GM12878 (cell line): ENCODE data around the gene PCDHGC5. TPM values are rescaled to one million over a fixed set of nuclear protein-coding genes. Genes with fewer than 3 reads are reported as not detected.
A peak's percentile ranks its signal among the peaks of the same experiment; 100 is the strongest.

Experiments used
- ATAC-seq: fragments of 200-7000 bp; cut with Tn5 transposase; 3 replicates; pipeline ENCODE4 v1.9.1; 2020; ENCODE audit warnings: mild to moderate bottlenecking, moderate library complexity
- BruUV-seq: library from RNA; stranded (reverse); fragments of 400-500 nt; replicated peaks from 2 replicates; lab custom pipeline; 2021; lab: Mats Ljungman, UMichigan
- CTCF ChIA-PET: fragments of 300-600 bp; sonication (Branson Sonifier 250); formaldehyde crosslinking; extraction: SDS; loops from one replicate; lab custom pipeline; 2021; ENCODE audit warnings: inconsistent platforms; lab: Yijun Ruan, JAX
- POLR2A ChIA-PET: fragments of 350-600 bp; formaldehyde crosslinking; extraction: SDS; loops from one replicate; lab custom pipeline; 2021; ENCODE audit warnings: inconsistent platforms; lab: Charles Lee
- RAD21 ChIA-PET: fragments of 300-600 bp; sonication (Branson Sonifier 250); formaldehyde crosslinking; loops from one replicate; lab custom pipeline; 2023; ENCODE audit warnings: antibody characterized with exemption; ENCODE audit not compliant: unreplicated experiment; lab: Charles Lee
- SMC1A ChIA-PET: fragments of 300-600 bp; sonication (Branson Sonifier 250); formaldehyde crosslinking; loops from one replicate; lab custom pipeline; 2023; ENCODE audit not compliant: unreplicated experiment, uncharacterized antibody; lab: Charles Lee
- DNase-seq: peaks from one replicate; pipeline ENCODE4 v3.0.0-alpha.2; 2011; ENCODE audit warnings: low read depth, low spot score
- FAIRE-seq: peaks from 3 replicates; lab custom pipeline; 2011; peaks lifted over from hg19 to GRCh38; lab: Jason Lieb, UNC
- H2AFZ ChIP-seq: 2 replicates; pipeline ENCODE4 v1.6.0; 2011; ENCODE audit warnings: low read depth, low read length, control low read depth; ENCODE audit not compliant: control insufficient read depth
- H3K27ac ChIP-seq: 2 replicates; pipeline ENCODE4 v1.5.1; 2011; ENCODE audit warnings: control low read depth; ENCODE audit not compliant: control insufficient read depth, insufficient read depth
- H3K27me3 ChIP-seq, 2 experiments: replicated peaks in 1 of 2; 2 replicates each; pipeline versions ENCODE4 v1.6.0 to v1.6.1; 2011; ENCODE audit warnings: low read length in 1 of 2; ENCODE audit not compliant: control insufficient read depth in 2 of 2, insufficient read depth in 2 of 2
- H3K36me3 ChIP-seq, 2 experiments: 2 replicates each; pipeline ENCODE4 v1.5.1; 2011; ENCODE audit warnings: low read length in 1 of 2; ENCODE audit not compliant: control insufficient read depth in 2 of 2, insufficient read depth in 2 of 2
- H3K4me1 ChIP-seq: 2 replicates; pipeline ENCODE4 v1.6.1; 2011; ENCODE audit warnings: mild to moderate bottlenecking, low read length, moderate library complexity, mixed read lengths; ENCODE audit not compliant: control insufficient read depth, insufficient read depth
- H3K4me2 ChIP-seq: 2 replicates; pipeline ENCODE4 v1.6.0; 2011; ENCODE audit warnings: control low read depth; ENCODE audit not compliant: control insufficient read depth, insufficient read depth
- H3K4me3 ChIP-seq: fragments of 200-600 bp; sonication (generic); 2 replicates; pipeline ENCODE4 v1.5.1; 2016
- H3K79me2 ChIP-seq: 2 replicates; pipeline ENCODE4 v1.6.0; 2011; ENCODE audit warnings: low read length; ENCODE audit not compliant: control insufficient read depth, insufficient read depth
- H3K9ac ChIP-seq: 2 replicates; pipeline ENCODE4 v1.8.0; 2011; ENCODE audit warnings: low read length, control low read depth, mixed read lengths; ENCODE audit not compliant: control insufficient read depth, insufficient read depth
- H3K9me3 ChIP-seq: replicated peaks from 3 replicates; pipeline ENCODE4 v1.5.1; 2011; ENCODE audit warnings: mild to moderate bottlenecking, low read length; ENCODE audit not compliant: control insufficient read depth, insufficient read depth
- H4K20me1 ChIP-seq: 2 replicates; pipeline ENCODE4 v1.6.0; 2011; ENCODE audit not compliant: control insufficient read depth, insufficient read depth
- BACH1 ChIP-seq: fragments of 450-650 bp; IDR thresholded peaks from 2 replicates; pipeline ENCODE4 v1.6.1; 2017; ENCODE audit warnings: mild to moderate bottlenecking, borderline replicate concordance
- BRCA1 ChIP-seq: IDR thresholded peaks from 2 replicates; pipeline ENCODE4 v1.6.1; 2011; ENCODE audit warnings: low read depth, low read length, improper control_type of control experiment
- CBX5 ChIP-seq: sonication (generic); IDR thresholded peaks from 2 replicates; pipeline ENCODE4 v1.6.1; 2016; ENCODE audit warnings: low read depth, moderate library complexity, mild to moderate bottlenecking, inconsistent platforms
- CHD2 ChIP-seq: IDR thresholded peaks from 2 replicates; pipeline ENCODE4 v1.6.1; 2011; ENCODE audit warnings: low read depth, low read length, improper control_type of control experiment, borderline replicate concordance
- CREB1 ChIP-seq: IDR thresholded peaks from 2 replicates; pipeline ENCODE4 v1.6.1; 2012; ENCODE audit warnings: low read depth, mild to moderate bottlenecking, inconsistent platforms
- EED ChIP-seq: sonication (generic); IDR thresholded peaks from 2 replicates; pipeline ENCODE4 v1.6.1; 2016; ENCODE audit warnings: antibody characterized with exemption, low read depth
- FOS ChIP-seq: IDR thresholded peaks from 3 replicates; pipeline ENCODE4 v1.6.1; 2011; ENCODE audit warnings: borderline replicate concordance; ENCODE audit not compliant: insufficient read length; ENCODE audit errors: extremely low read depth
- IKZF1 ChIP-seq: fragments of 450-650 bp; conservative IDR thresholded peaks from 2 replicates; pipeline ENCODE4 v1.6.1; 2017; ENCODE audit warnings: antibody characterized with exemption, mild to moderate bottlenecking
- NFIC ChIP-seq: IDR thresholded peaks from 2 replicates; pipeline ENCODE4 v1.6.1; 2012; ENCODE audit warnings: low read depth, mild to moderate bottlenecking, inconsistent platforms, low read length, moderate library complexity
- NR2C1 ChIP-seq: fragments of 450-650 bp; IDR thresholded peaks from 2 replicates; pipeline ENCODE4 v1.6.1; 2017; ENCODE audit warnings: antibody characterized with exemption, mild to moderate bottlenecking, moderate library complexity
- SP1 ChIP-seq: IDR thresholded peaks from one replicate; pipeline ENCODE4 v1.6.1; 2011; ENCODE audit warnings: low read depth, low read length
- TCF7 ChIP-seq: IDR thresholded peaks from 2 replicates; pipeline ENCODE4 v1.6.1; 2014; ENCODE audit warnings: antibody characterized with exemption, borderline replicate concordance
- WGBS: methylation state at CpG from one replicate; pipeline ENCODE4 v1.1.6; 2016; ENCODE audit warnings: low lambda C conversion rate; ENCODE audit not compliant: insufficient replicate concordance, insufficient coverage; ENCODE audit errors: missing lambda C conversion rate; 5-methylcytosine and 5-hydroxymethylcytosine counted together
- in situ Hi-C: fragments of 300-500 bp; cut with MboI; formaldehyde crosslinking; loops from 9 replicates; pipeline ENCODE4 v1.14.3; 2018; ENCODE audit warnings: mixed read lengths
- intact Hi-C: fragments of 100-400 bp; cut with micrococcal nuclease; formaldehyde crosslinking; loops from one replicate; pipeline ENCODE4 v1.14.2; 2022; ENCODE audit not compliant: unreplicated experiment
- polyA plus RNA-seq, 11 experiments: library from polyadenylated mRNA; depleted of rRNA in 4 of 11; unstranded in 6 of 11; stranded (reverse) in 5 of 11; fragments of >200 nt; fragmentation: Nextera tagmentation in 4 of 11; fragmentation: Illumina TruSeq in 1 of 11; extraction: Ambion mirVana in 4 of 11; extraction: Trizol in 1 of 11; gene quantifications; 1 replicate in 1 of 11; 2 replicates in 10 of 11; pipeline versions ENCODE4 v1.2.1 to v1.2.3, GENCODE V29; 2011 to 2016; ENCODE audit warnings: inconsistent platforms in 2 of 11, missing spikeins in 2 of 11, low read depth in 1 of 11
- total RNA-seq, 4 experiments: library from RNA; depleted of rRNA in 3 of 4; stranded (reverse); fragments of >200 nt in 3 of 4; fragmentation: Illumina TruSeq in 1 of 4; extraction: Trizol in 1 of 4; gene quantifications; 2 replicates each; pipeline versions ENCODE4 v1.2.1 to v1.2.3, GENCODE V29; 2013 to 2021
- TF ChIP-seq, protein P1 (sequence below): IDR thresholded peaks from 2 replicates; pipeline ENCODE4 v1.6.1; 2012; ENCODE audit warnings: low read depth, low read length, improper control_type of control experiment

The PCDHGC5 gene
- total and polyA plus RNA-seq, 10 of the 15 experiments (the other 5 are each of a cell fraction or from before 2014, with no cell fraction given), result 0.05 to 0.87 (median 0.18) TPM; not detected in 2

- Histone ChIP-seq H3K27me3 (no peaks in the 10 kb centered on the region), H3K9me3 (no peaks in the 10 kb centered on the region), H3K36me3 (peaks cover 0 to 4% of the 10 kb centered on the region in 2 experiments; a peak in 1 of 4 replicates), H3K4me2 (no peak overlapping the region), H4K20me1 (no peaks in the 10 kb centered on the region), H3K79me2 (no peaks in the 10 kb centered on the region; the same call in none of the 2 replicates), H2AFZ (no peak overlapping the region), H3K9ac (no peak overlapping the region), H3K27ac (no peak overlapping the region), H3K4me3 (no peak overlapping the region), H3K4me1 (peaks cover 42% of the 10 kb centered on the region)
- POLR2A ChIA-PET, result no interaction called here
- intact Hi-C loops, result no loop called here
- ATAC-seq (no peak), DNase-seq (no peak), FAIRE-seq (no peak)
- BruUV-seq, result no TSS peak
- SMC1A ChIA-PET, result interaction anchor here (0.9 to 1.4 kb wide), 2 partner anchors 10 to 20 kb away, joined by 4 to 6 read pairs; no protein-coding TSS in a partner anchor
- WGBS, result 60% methylated on average over 4 of the region's 4 CpGs
- TF ChIP-seq CBX5 (no peak), BACH1 (no peak), NFIC (no peak), BRCA1 (no peak)
- RAD21 ChIA-PET, result no interaction called here
- in situ Hi-C loops, result no loop called here
- CTCF ChIA-PET, result interaction anchor here (0.5 to 11.9 kb wide), 8 partner anchors 9 to 134 kb away, joined by 3 to 213 read pairs (median 6); partner anchors contain the start of genes PCDHGA10, PCDHGA11, PCDHGC3 and PCDHGC4
Measured at GRCh38 chr5:141504216-141504615, 15.3 kb downstream of the PCDHGC5 start.

DNA sequence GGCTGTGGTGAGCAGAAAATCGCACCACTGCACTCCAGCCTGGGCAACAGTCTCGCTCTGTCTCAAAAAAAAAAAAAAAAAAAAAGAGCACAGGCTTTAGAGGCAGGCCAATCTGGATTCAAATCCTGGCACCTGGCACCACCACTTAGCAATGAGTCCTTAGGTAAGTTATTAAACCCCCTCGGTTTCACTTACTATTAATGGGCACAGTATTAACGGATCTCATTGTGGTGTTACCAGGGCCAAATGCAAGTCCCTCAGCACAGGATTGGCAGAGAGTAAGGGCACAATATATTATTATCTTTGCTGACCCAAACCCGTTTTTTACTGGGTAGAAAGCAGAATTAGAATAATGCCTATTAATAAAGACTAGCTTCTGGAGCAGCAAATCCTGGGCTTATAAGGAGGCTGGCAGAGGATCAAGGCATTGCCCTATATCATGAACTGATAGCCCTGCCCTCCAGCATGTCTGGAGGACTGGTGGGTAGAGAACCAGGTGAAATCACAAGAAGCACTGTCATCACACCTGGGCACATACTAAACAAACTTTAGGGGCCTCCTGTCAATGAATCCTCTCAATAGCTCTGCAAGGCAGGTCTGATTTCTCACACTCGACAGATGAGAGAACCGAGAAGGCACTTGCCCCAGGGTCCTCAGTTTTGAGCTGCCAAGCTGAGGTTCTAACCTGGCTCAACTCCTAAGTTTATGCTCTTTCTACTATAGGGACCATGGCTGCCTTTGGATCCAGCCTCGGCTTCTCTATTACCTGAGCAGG lies 17.7 kb downstream of the PCDHGC5 start:
- H3K4me3 ChIP-seq, result no peak overlapping the region
- no peaks in the 10 kb centered on the region for H3K27me3 ChIP-seq
- CTCF ChIA-PET, result interaction anchor here (0.6 to 11.9 kb wide), 17 partner anchors 13 to 455 kb away, joined by 3 to 213 read pairs (median 11); partner anchors contain the start of genes PCDHGA10, PCDHGA11, PCDHGA12 and PCDHGB3
- H3K9ac ChIP-seq, result no peak overlapping the region; the same call in 1 of the 2 replicates
- FAIRE-seq, result no peak
- no TSS peak for BruUV-seq
- SMC1A ChIA-PET, result interaction anchor here (1.1 to 10.8 kb wide), 12 partner anchors 8 to 85 kb away, joined by 3 to 176 read pairs (median 7); partner anchors contain the start of genes PCDHGA11, PCDHGA12 and PCDHGC3
- H4K20me1 ChIP-seq, result no peaks in the 10 kb centered on the region
- WGBS, result 46% methylated on average over 7 of the region's 8 CpGs
- no peaks in the 10 kb centered on the region for H3K9me3 ChIP-seq
- in situ Hi-C loops, result no loop called here
- H3K4me2 ChIP-seq, result peak overlapping the region; percentile 78
- H3K27ac ChIP-seq, result peak overlapping the region; percentile 90
- peaks cover 0 to 4% of the 10 kb centered on the region in 2 experiments; a peak in 1 of 4 replicates for H3K36me3 ChIP-seq
- TF ChIP-seq IKZF1, result no peak
- TF ChIP-seq SP1, result no peak
- no peak for TF ChIP-seq NR2C1
- no peak for TF ChIP-seq EED
- TF ChIP-seq CREB1, result no peak
- no peak for TF ChIP-seq FOS
- TF ChIP-seq, protein P1, sequence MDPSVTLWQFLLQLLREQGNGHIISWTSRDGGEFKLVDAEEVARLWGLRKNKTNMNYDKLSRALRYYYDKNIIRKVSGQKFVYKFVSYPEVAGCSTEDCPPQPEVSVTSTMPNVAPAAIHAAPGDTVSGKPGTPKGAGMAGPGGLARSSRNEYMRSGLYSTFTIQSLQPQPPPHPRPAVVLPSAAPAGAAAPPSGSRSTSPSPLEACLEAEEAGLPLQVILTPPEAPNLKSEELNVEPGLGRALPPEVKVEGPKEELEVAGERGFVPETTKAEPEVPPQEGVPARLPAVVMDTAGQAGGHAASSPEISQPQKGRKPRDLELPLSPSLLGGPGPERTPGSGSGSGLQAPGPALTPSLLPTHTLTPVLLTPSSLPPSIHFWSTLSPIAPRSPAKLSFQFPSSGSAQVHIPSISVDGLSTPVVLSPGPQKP, result no peak
- no peak for TF ChIP-seq TCF7
- no peak for TF ChIP-seq CHD2
- TF ChIP-seq, all 136 proteins: peak for 0
- H3K4me1 ChIP-seq, result peaks cover 66% of the 10 kb centered on the region
- ATAC-seq (no peak), DNase-seq (no peak)
- RAD21 ChIA-PET, result interaction anchor here (1.1 to 11.6 kb wide), 10 partner anchors 14 to 93 kb away, joined by 3 to 109 read pairs (median 9); partner anchors contain the start of genes PCDHGA10, PCDHGA12, PCDHGB7 and PCDHGC3
- no peak overlapping the region for H2AFZ ChIP-seq
- POLR2A ChIA-PET, result interaction anchor here (0.7 to 2.0 kb wide), 9 partner anchors 9 to 110 kb away, joined by 3 to 5 read pairs (median 3); partner anchors contain the start of gene PCDHGC5
- H3K79me2 ChIP-seq, result peaks cover 15% of the 10 kb centered on the region
- intact Hi-C loops, result no loop called here
